Epithelial cell of prostate (primary cell): ENCODE measurements around the gene MSI2.
"Not testable (repeated sequence)": the region's sequence is repeated elsewhere in the genome, so short reads cannot be mapped to it uniquely, and the experiment has no call there.

ENCODE experiments used
- DNase-seq: peaks from one replicate; pipeline ENCODE4 v3.0.0-alpha.2; 2011; ENCODE audit warnings: low read depth, low spot score
- H3K27ac ChIP-seq: fragments of 450-650 bp; 2 replicates; pipeline ENCODE4 v1.5.1; 2017; ENCODE audit warnings: mild to moderate bottlenecking

MSI2 gene

GRCh38 chr17:57485916-57486881, 229.9 kb downstream of the MSI2 start:
- H3K27ac ChIP-seq: no peak overlapping the region
- no peak for DNase-seq

GRCh38 chr17:57486882-57487301, 230.6 kb downstream of the MSI2 start:
- H3K27ac ChIP-seq: no peak overlapping the region
- DNase-seq: no peak

GRCh38 chr17:57487573-57487972, 231.2 kb downstream of the MSI2 start:
- no peak overlapping the region for H3K27ac ChIP-seq
- DNase-seq: no peak

GRCh38 chr17:57488856-57489255, 232.5 kb downstream of the MSI2 start:
- no peak for DNase-seq
- H3K27ac ChIP-seq: no peak overlapping the region

GRCh38 chr17:57489321-57489720, 233.0 kb downstream of the MSI2 start:
- DNase-seq: no peak
- H3K27ac ChIP-seq: no peak overlapping the region

- DNase-seq: no peak
- no peak overlapping the region for H3K27ac ChIP-seq
These were observed 234.0 kb downstream of the MSI2 start for GRCh38 chr17:57490111-57490845.

GRCh38 chr17:57490890-57491289, 234.6 kb downstream of the MSI2 start:
- H3K27ac ChIP-seq: no peak overlapping the region
- DNase-seq: no peak

- DNase-seq: no peak
- H3K27ac ChIP-seq: no peak overlapping the region
These were observed 236.8 kb downstream of the MSI2 start for GRCh38 chr17:57493171-57493570.

GRCh38 chr17:57493625-57494024, 237.3 kb downstream of the MSI2 start:
- no peak overlapping the region for H3K27ac ChIP-seq
- no peak for DNase-seq

- DNase-seq: no peak
- no peak overlapping the region for H3K27ac ChIP-seq
These were observed 238.1 kb downstream of the MSI2 start for GRCh38 chr17:57494443-57494842.

- no peak for DNase-seq
- no peak overlapping the region for H3K27ac ChIP-seq
These were observed 239.4 kb downstream of the MSI2 start for GRCh38 chr17:57495771-57496170.

GRCh38 chr17:57496382-57496781, 240.1 kb downstream of the MSI2 start:
- no peak for DNase-seq

GRCh38 chr17:57498443-57498842, 242.1 kb downstream of the MSI2 start:
- no peak overlapping the region for H3K27ac ChIP-seq
- DNase-seq: no peak

More at GRCh38 chr17:57496382-57496781, 240.1 kb downstream of the MSI2 start:
- no peak overlapping the region for H3K27ac ChIP-seq

- not testable (repeated sequence) for H3K27ac ChIP-seq, DNase-seq
These were observed 242.9 kb downstream of the MSI2 start for GRCh38 chr17:57499221-57499620.

GRCh38 chr17:57499648-57500049, 243.3 kb downstream of the MSI2 start:
- no peak for DNase-seq
- no peak overlapping the region for H3K27ac ChIP-seq

- H3K27ac ChIP-seq: no peak overlapping the region
These were observed 244.7 kb downstream of the MSI2 start for GRCh38 chr17:57501016-57501415.

GRCh38 chr17:57502022-57502421, 245.7 kb downstream of the MSI2 start:
- H3K27ac ChIP-seq: no peak overlapping the region

More at GRCh38 chr17:57501016-57501415, 244.7 kb downstream of the MSI2 start:
- no peak for DNase-seq

GRCh38 chr17:57502811-57503241, 246.5 kb downstream of the MSI2 start:
- H3K27ac ChIP-seq: no peak overlapping the region
- DNase-seq: no peak

More at GRCh38 chr17:57502022-57502421, 245.7 kb downstream of the MSI2 start:
- DNase-seq: no peak

- DNase-seq: no peak
- no peak overlapping the region for H3K27ac ChIP-seq
These were observed 247.9 kb downstream of the MSI2 start for GRCh38 chr17:57504208-57504607.

GRCh38 chr17:57505841-57506773, 249.8 kb downstream of the MSI2 start:
- no peak overlapping the region for H3K27ac ChIP-seq
- no peak for DNase-seq
